Transverse colon (tissue), 4 donors: Measurements from ENCODE around the gene TREH. TPM values are rescaled to one million over a fixed set of nuclear protein-coding genes. Genes with fewer than 3 reads are reported as not detected.

Experiments used
- DNase-seq: peaks from one replicate; pipeline ENCODE4 v3.0.0-alpha.2; 2019
- H3K27ac ChIP-seq, 4 donors: fragments of 200-600 bp; sonication (generic); 2 replicates each; pipeline ENCODE4 v1.5.1; 2016 to 2018; ENCODE audit warnings: inconsistent platforms in 4 of 4
- H3K27me3 ChIP-seq: fragments of 200-600 bp; sonication (generic); 2 replicates; pipeline ENCODE4 v1.5.1; 2017; ENCODE audit warnings: inconsistent platforms
- H3K36me3 ChIP-seq, 4 donors: fragments of 200-600 bp; sonication (generic); 2 replicates each; pipeline ENCODE4 v1.5.1; 2017 to 2019; ENCODE audit warnings: inconsistent platforms in 4 of 4
- H3K4me1 ChIP-seq, 4 donors: fragments of 200-600 bp; sonication (generic); 2 replicates each; pipeline ENCODE4 v1.5.1; 2017 to 2020; ENCODE audit warnings: inconsistent platforms in 4 of 4
- H3K4me3 ChIP-seq, 4 donors: fragments of 200-600 bp; sonication (generic); 1 replicate in 1 of 4; 2 replicates in 3 of 4; pipeline versions ENCODE4 v1.5.1 to v1.6.1; 2017 to 2019; ENCODE audit warnings: inconsistent platforms in 4 of 4
- H3K9me3 ChIP-seq, 2 donors: fragments of 200-600 bp; sonication (generic); 2 replicates each; pipeline ENCODE4 v1.5.1; 2017 to 2019; ENCODE audit warnings: inconsistent platforms in 2 of 2
- CTCF ChIP-seq, 5 experiments: fragments of 200-600 bp in 3 of 5; fragments of 450-650 bp in 2 of 5; sonication (generic) in 3 of 5; IDR thresholded peaks; 1 replicate in 2 of 5; 2 replicates in 3 of 5; pipeline ENCODE4 v1.5.1; 2016 to 2017; ENCODE audit warnings: antibody characterized with exemption in 5 of 5, inconsistent platforms in 3 of 5, mild to moderate bottlenecking in 2 of 5, moderate library complexity in 1 of 5
- EP300 ChIP-seq: sonication (generic); formaldehyde crosslinking; IDR thresholded peaks from one replicate; pipeline ENCODE4 v1.6.1; 2017; ENCODE audit warnings: antibody characterized with exemption, low read depth
- POLR2A ChIP-seq: fragments of 450-650 bp; IDR thresholded peaks from one replicate; pipeline ENCODE4 v1.6.1; 2016; ENCODE audit warnings: antibody characterized with exemption, mild to moderate bottlenecking, moderate library complexity
- POLR2AphosphoS5 ChIP-seq, 3 donors: sonication (generic); formaldehyde crosslinking; IDR thresholded peaks; one replicate each; pipeline ENCODE4 v1.6.1; 2016; ENCODE audit warnings: antibody characterized with exemption in 3 of 3
- WGBS, 2 donors: methylation state at CpG; one replicate each; pipeline ENCODE4 v1.1.5; 2018; ENCODE audit warnings: low coverage in 1 of 2; 5-methylcytosine and 5-hydroxymethylcytosine counted together
- in situ Hi-C, 4 donors: fragments of 200-750 bp; cut with MboI; loops; one replicate each; pipeline versions ENCODE4 v1.15.0 to v1.15.1; 2017; ENCODE audit warnings: low sequenced_read_pairs in 3 of 4, low pct_ligation_motif_present in 1 of 4, low pct_unique_long_range_greater_than_20kb in 1 of 4
- intact Hi-C: fragments of 100-400 bp; cut with DNase I; formaldehyde crosslinking; loops from one replicate; pipeline ENCODE4 v1.15.1; 2023; ENCODE audit warnings: low total_unique reads
- total RNA-seq, 4 donors: library from RNA; depleted of rRNA; stranded (reverse); fragments of >200 nt; gene quantifications; one replicate each; pipeline ENCODE4 v1.1.0, GENCODE V29; 2016

TREH gene
- total RNA-seq, 4 donors from 2014 or later: 4.9 to 5.6 TPM; not detected in 2

- peaks cover 0 to 16% (median 3%) of the 10 kb centered on the region in 4 donors for H3K36me3 ChIP-seq
- intact Hi-C loops (no loop called here), in situ Hi-C loops (no loop called here)
- 76 to 78% methylated on average over 3 to 16 of the region's 16 CpGs for WGBS, 2 donors
- no peaks in the 10 kb centered on the region for H3K9me3 ChIP-seq
- H3K4me1 ChIP-seq: peaks cover 10 to 12% (median 11%) of the 10 kb centered on the region in 4 donors
- no peak for DNase-seq
- TF ChIP-seq EP300: no peak
- TF ChIP-seq POLR2AphosphoS5 (IDR thresholded peaks at IDR 0.05): no peak
- no peak for TF ChIP-seq POLR2A
- TF ChIP-seq CTCF (IDR thresholded peaks at IDR 0.05): no peak
- no peak overlapping the region for H3K4me3 ChIP-seq
- H3K27ac ChIP-seq: no peak overlapping the region
- no peaks in the 10 kb centered on the region for H3K27me3 ChIP-seq
Measured at GRCh38 chr11:118657709-118658428, 21.6 kb downstream of the TREH start.

DNA sequence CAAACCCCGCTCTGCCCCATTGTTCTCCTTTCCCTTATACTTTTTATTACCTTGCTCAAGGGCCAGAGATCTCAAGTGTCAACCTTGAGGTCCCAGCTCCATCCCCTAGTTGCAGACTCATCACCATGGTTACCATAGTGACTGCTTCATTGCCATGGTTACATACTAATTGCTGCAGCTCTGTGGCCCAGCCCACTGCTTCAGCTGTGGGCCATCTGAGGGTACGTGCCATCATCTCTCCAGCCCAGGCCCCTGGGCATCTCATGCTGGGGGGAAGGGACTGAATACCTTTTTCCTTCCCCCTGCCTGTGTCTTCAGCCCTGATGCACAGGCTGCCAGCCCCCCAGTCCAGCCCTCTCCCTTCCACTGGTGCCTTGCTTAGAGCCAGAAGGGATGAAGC lies 22.2 kb downstream of the TREH start:
- in situ Hi-C loops (no loop called here), intact Hi-C loops (no loop called here)
- no peak for DNase-seq
- Histone ChIP-seq H3K36me3 (peaks cover 0 to 16% (median 3%) of the 10 kb centered on the region in 4 donors), H3K4me3 (no peak overlapping the region), H3K4me1 (peaks cover 10 to 12% (median 11%) of the 10 kb centered on the region in 4 donors), H3K27ac (no peak overlapping the region), H3K9me3 (no peaks in the 10 kb centered on the region), H3K27me3 (no peaks in the 10 kb centered on the region)
- TF ChIP-seq POLR2A (no peak), EP300 (no peak), POLR2AphosphoS5 (IDR thresholded peaks at IDR 0.05) (no peak), CTCF (IDR thresholded peaks at IDR 0.05) (no peak)
- WGBS, 2 donors: 84% methylated on average over 2 of the region's 2 CpGs; no CpG with 5 or more reads in 1 of the 2 donors

GRCh38 chr11:118656563-118657165 lies 22.8 kb downstream of the TREH start:
- Histone ChIP-seq H3K9me3 (no peaks in the 10 kb centered on the region), H3K27me3 (no peaks in the 10 kb centered on the region), H3K36me3 (peaks cover 0 to 19% (median 3%) of the 10 kb centered on the region in 4 donors), H3K4me3 (no peak overlapping the region), H3K4me1 (peaks cover 10 to 12% (median 11%) of the 10 kb centered on the region in 4 donors), H3K27ac (no peak overlapping the region)
- in situ Hi-C loops: no loop called here
- intact Hi-C loops: no loop called here
- TF ChIP-seq EP300 (no peak), POLR2AphosphoS5 (IDR thresholded peaks at IDR 0.05) (no peak), CTCF (IDR thresholded peaks at IDR 0.05) (no peak), POLR2A (no peak)
- no peak for DNase-seq
- WGBS, 2 donors: 91% methylated on average over 5 of the region's 5 CpGs; no CpG with 5 or more reads in 1 of the 2 donors

GRCh38 chr11:118655486-118656190 lies 23.8 kb downstream of the TREH start:
- H3K27ac ChIP-seq: no peak overlapping the region
- intact Hi-C loops: no loop called here
- H3K36me3 ChIP-seq: peaks cover 0 to 29% (median 5%) of the 10 kb centered on the region in 4 donors
- 80 to 88% methylated on average over 1 to 7 of the region's 7 CpGs for WGBS, 2 donors
- TF ChIP-seq EP300 (no peak), CTCF (IDR thresholded peaks at IDR 0.05) (no peak), POLR2AphosphoS5 (IDR thresholded peaks at IDR 0.05) (no peak), POLR2A (no peak)
- H3K4me1 ChIP-seq: peaks cover 10 to 12% (median 11%) of the 10 kb centered on the region in 4 donors
- no peaks in the 10 kb centered on the region for H3K9me3 ChIP-seq
- DNase-seq: no peak
- in situ Hi-C loops: no loop called here
- no peaks in the 10 kb centered on the region for H3K27me3 ChIP-seq
- no peak overlapping the region for H3K4me3 ChIP-seq
